Measurements from ENCODE around the gene CDK11B. TPM values are rescaled to one million over a fixed set of nuclear protein-coding genes. Genes with fewer than 3 reads are reported as not detected.

Gene CDK11B
- total RNA-seq, 4 donors from 2014 or later: 12.6 to 31.8 (median 24.7) TPM

DNA sequence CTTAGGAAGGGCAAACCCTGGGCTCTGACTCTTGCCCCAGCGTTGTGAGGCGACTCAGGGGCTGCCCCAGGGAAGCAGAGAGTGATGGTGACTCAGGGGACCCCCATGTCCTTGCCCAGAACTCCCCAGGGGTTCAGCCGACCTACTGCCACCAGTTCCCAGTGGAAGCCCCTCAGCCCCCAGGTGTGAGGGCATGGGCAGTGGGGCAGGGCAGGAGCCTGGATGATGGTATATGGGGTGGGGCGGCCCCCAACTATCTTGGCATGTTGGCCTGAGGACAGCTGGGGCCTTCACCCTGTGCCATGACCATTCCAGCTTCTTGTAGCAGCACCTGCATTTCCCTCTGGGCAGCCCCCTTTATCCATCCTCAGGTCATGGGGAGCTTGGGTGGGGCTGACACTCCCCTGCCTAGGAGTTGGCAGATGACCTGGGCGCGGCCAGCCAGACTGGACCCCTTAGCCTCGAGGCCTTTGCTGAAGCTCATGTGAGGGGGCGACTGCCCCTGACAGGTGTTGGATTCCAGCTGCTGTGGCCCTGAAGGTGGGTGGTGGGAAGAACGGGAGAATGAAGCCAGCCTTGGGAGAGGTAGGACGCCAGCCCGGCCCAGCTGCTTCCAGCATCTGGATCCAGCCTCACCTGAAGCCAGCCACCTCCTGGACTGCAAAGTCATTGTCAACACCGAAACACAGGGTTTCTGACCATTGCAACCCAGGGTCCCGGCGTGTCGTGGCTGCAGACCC lies 57.1 kb downstream of the CDK11B start:
- no peak overlapping the region for H3K27ac ChIP-seq
- no peak overlapping the region for H3K4me3 ChIP-seq
- TF ChIP-seq EP300 (IDR thresholded peaks at IDR 0.05): no peak
- TF ChIP-seq POLR2A (IDR thresholded peaks at IDR 0.05): no peak
- TF ChIP-seq, protein P1, sequence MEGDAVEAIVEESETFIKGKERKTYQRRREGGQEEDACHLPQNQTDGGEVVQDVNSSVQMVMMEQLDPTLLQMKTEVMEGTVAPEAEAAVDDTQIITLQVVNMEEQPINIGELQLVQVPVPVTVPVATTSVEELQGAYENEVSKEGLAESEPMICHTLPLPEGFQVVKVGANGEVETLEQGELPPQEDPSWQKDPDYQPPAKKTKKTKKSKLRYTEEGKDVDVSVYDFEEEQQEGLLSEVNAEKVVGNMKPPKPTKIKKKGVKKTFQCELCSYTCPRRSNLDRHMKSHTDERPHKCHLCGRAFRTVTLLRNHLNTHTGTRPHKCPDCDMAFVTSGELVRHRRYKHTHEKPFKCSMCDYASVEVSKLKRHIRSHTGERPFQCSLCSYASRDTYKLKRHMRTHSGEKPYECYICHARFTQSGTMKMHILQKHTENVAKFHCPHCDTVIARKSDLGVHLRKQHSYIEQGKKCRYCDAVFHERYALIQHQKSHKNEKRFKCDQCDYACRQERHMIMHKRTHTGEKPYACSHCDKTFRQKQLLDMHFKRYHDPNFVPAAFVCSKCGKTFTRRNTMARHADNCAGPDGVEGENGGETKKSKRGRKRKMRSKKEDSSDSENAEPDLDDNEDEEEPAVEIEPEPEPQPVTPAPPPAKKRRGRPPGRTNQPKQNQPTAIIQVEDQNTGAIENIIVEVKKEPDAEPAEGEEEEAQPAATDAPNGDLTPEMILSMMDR (IDR thresholded peaks at IDR 0.05): no peak
- peaks cover 0 to 41% of the 10 kb centered on the region in 2 donors for H3K27me3 ChIP-seq
- H3K4me1 ChIP-seq: peaks cover 0 to 26% (median 4%) of the 10 kb centered on the region in 4 donors
- H3K9me3 ChIP-seq: no peaks in the 10 kb centered on the region
- WGBS, 2 donors: 69 to 84% methylated on average over 3 to 13 of the region's 15 CpGs
- DNase-seq (ENCODE audit: low spot score in 2 of 2): no peak
- H3K36me3 ChIP-seq: no peaks in the 10 kb centered on the region

DNA sequence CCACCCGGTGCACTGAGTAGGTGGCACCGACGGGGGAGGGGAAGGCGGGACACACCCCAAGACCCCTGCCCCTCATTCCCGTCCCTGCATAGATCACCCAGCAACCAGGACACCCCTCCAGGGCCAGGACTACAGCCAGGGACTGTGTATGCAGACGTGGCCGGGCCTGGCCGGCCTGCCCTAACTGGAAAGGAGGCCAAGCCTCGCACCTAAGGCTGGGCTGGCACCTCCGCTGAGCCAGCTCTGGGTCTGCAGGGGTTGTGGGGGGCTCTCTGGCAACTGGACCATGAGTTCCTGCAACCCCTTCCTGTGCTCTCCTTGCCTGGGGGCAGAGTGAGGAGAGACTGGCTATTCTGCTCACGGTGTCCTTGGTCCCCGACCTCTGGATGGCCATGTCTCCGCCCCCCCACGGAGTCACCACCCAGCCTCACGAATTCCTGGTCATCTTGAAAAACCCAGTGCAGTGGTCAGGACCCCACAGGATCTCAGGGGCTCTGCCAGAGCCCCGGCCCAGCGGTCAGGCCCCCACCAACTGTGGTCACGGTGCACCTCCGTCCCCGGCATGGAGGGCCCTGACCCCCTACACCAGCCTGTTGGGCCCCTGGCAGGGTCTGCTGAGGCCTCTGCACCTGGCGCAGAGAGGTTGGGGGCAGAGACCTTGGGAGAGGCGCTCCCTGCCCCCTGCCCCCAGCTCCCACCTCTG lies 57.8 kb downstream of the CDK11B start:
- H3K36me3 ChIP-seq: no peaks in the 10 kb centered on the region
- WGBS, 2 donors: 63 to 66% methylated on average over 16 to 21 of the region's 22 CpGs
- DNase-seq (ENCODE audit: low spot score in 2 of 2): no peak
- peaks cover 0 to 42% of the 10 kb centered on the region in 2 donors for H3K27me3 ChIP-seq
- peaks cover 0 to 26% (median 4%) of the 10 kb centered on the region in 4 donors for H3K4me1 ChIP-seq
- H3K4me3 ChIP-seq: peak overlapping the region in 1 of 4 donors; percentile 55
- H3K9me3 ChIP-seq: no peaks in the 10 kb centered on the region
- TF ChIP-seq POLR2A (IDR thresholded peaks at IDR 0.05) (no peak), EP300 (IDR thresholded peaks at IDR 0.05) (no peak)
- TF ChIP-seq, protein P1 (IDR thresholded peaks at IDR 0.05): no peak
- H3K27ac ChIP-seq: no peak overlapping the region

DNA sequence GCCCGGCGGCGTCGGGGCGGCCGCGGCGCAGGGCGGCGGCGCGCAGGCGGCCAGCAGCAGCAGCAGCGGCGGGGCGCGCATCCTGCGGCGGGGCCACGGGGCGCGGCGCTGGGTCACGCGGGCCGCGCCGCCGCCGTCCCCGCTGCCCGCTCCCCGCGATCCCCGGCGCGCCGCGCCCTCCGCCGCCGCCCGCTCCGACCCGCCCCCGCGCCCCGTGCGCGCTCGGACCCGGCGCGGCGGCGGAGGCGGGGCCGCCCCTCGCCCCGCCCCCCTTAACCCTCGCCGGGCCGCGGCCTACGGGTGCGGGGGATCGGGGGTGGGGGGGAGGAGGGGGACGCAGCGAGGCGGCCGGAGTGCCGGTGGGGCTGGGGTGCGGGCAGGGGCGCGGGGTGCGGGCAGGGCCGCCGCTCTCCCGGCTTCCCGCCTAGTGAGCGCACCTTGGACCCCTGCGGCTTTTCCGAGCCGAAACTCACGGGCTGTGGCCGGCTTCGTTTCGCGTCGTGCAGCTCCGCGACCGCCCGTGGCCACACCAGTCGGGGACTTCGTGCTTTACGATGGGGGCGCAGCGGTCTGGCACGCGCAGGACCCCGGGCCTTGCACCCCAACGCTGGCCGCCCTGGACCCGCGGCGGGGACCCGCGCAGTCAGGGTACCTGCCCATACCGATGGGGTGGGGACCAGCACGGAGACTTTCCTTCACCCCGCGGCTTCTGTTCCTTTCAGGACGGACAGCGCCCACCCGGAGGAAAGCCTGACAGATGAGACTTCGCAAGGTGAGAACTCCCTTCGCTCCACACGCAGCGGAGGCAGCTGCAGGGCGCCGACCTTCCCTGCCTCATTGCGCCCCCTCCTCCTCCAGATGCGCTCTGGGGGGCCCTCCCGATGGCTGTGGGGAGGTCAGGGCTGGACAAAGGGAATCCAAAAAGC lies 58.6 kb downstream of the CDK11B start, which contains the start of gene FNDC10:
Gene FNDC10 (minus strand): TSS at position 201 of the 926 bp plus-strand sequence. CDS start 120 bp downstream, at position 81.
- 3 to 12% methylated on average over 23 to 78 of the region's 125 CpGs for WGBS, 2 donors
- Histone ChIP-seq H3K27me3 (peaks cover 0 to 42% of the 10 kb centered on the region in 2 donors), H3K36me3 (no peaks in the 10 kb centered on the region), H3K27ac (no peak within 1 kb of the TSS), H3K4me3 (peak within 1 kb of the TSS in 2 of 4 donors; percentile 41 to 55), H3K9me3 (no peaks in the 10 kb centered on the region), H3K4me1 (peaks cover 0 to 26% (median 4%) of the 10 kb centered on the region in 4 donors)
- TF ChIP-seq POLR2A (IDR thresholded peaks at IDR 0.05) (no peak), EP300 (IDR thresholded peaks at IDR 0.05) (no peak)
- TF ChIP-seq, protein P1 (IDR thresholded peaks at IDR 0.05): no peak
- DNase-seq (ENCODE audit: low spot score in 2 of 2): no peak

DNA sequence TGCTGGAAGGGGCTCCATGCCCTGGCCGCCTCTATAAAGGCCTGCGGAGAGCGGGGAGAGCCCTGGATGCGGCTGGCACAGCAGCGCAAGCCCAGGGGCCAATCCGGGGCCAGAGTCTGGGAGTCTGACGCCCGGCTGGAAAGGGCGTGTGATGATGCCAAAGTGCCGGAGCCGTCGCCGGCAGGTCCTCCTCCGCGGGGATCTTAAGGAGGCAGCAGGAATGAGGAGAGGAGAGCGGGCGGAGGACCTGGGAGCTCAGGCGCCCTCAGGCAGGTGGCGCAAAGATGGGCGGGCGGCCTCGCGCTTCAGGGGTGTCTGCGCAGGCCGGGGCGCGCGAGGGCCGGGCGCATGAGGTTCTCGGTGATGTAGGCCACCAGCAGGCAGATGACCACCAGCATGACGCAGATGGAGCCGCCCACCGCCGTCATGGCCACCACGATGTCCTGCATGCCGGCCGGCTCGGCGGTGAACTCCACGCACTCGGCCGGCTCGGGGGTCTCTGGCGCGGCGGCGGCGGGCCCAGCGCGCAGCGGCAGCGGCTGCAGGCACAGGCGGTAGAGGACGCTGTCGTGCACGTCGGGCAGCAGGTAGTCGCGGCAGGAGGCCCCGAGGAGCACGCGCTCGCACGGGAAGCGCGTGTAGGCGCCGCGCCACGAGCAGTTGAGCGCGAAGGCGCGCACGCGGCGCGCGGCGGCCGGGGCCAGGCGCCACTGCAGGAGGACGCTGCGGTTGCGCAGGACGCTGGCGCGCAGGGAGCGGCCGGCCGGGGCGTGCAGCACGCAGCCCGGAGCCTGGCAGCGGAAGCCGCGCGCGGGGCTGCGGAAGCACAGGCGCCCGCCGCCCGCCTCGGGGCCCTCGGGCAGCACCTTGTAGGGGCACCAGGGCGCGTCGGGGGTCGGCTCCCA lies 59.5 kb downstream of the CDK11B start:
- Histone ChIP-seq H3K4me1 (peaks cover 0 to 26% (median 4%) of the 10 kb centered on the region in 4 donors), H3K36me3 (no peaks in the 10 kb centered on the region), H3K9me3 (no peaks in the 10 kb centered on the region), H3K4me3 (peak overlapping the region in 1 of 4 donors; percentile 43), H3K27me3 (peaks cover 0 to 42% of the 10 kb centered on the region in 2 donors), H3K27ac (no peak overlapping the region)
- TF ChIP-seq, protein P1 (IDR thresholded peaks at IDR 0.05): no peak
- TF ChIP-seq POLR2A (IDR thresholded peaks at IDR 0.05): no peak
- no peak for TF ChIP-seq EP300 (IDR thresholded peaks at IDR 0.05)
- DNase-seq (ENCODE audit: low spot score in 2 of 2): no peak
- 7 to 9% methylated on average over 21 to 62 of the region's 111 CpGs for whole genome bisulfite sequencing, 2 donors

Measured in tibial nerve (tissue), 4 donors.